GM19351 (cell line): ENCODE data around the gene HOXD10.

Experiments
- ATAC-seq: cut with Tn5 transposase; IDR thresholded peaks from one replicate; pipeline ENCODE4 v1.9.1; 2021; ENCODE audit warnings: mild to moderate bottlenecking, moderate library complexity; ENCODE audit not compliant: unreplicated experiment

HOXD10 gene

DNA sequence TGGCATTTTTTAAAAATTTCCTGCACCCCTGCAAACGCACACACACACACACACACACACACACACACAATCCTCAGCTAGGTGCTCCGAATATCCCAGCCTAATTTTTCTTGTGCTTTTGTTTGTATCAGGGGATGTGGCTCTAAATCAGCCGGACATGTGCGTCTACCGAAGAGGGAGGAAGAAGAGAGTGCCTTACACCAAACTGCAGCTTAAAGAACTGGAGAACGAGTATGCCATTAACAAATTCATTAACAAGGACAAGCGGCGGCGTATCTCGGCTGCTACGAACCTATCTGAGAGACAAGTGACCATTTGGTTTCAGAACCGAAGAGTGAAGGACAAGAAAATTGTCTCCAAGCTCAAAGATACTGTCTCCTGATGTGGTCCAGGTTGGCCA, 22.2 kb upstream of the HOXD10 start:
- no peak for ATAC-seq

DNA sequence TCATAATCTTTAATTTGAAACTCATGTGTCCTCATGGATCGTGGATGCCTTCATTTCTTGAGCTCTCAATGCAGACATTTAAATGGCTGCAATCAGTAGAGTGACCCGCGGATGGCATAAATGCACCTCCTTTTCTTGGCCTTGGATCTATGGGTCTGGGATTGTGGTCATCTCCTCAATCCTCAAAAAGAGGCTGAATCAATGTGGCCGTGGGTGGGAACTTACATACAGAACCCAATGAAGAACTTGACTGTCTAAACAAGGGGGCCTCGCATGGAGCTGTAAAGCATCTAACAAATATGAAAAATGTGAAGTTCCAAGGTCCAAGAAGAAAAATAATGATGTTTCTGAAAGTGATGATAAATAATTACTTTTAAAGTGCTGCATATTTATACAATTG, 21.2 kb upstream of the HOXD10 start:
- no peak for ATAC-seq

DNA sequence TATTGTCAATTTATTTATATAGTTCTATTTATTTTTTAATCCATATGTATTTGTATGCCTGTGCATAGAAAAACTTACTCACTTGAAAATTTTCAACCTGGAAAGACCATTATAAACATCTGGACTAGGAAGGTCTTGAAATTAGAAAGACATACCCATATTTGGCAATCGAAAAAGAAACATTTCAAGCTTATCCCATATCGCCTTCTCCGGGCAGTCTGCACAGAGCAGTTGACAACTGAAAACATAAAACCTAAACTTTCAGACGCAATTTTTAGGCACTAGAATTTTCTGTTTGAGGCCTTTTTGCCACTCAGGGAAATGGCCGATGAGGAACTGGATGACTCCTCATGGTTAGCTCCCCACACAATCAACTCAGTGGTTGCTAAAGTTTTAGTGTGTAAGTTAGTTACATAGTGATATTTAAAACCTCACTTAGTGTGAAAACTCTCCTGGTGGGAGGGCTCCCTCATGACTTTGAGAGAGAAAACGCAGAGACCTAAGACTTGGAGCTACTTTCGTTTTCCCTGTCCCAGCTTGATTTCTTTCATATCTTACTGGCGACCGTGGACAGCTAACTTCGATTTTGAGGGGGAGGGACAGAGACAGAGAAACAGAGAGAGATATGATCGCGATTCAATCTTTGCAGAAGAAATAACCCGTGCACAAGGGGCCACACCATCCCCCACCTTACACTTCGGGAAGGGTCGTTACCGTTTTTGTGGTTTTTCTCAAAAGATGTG, 20.2 kb upstream of the HOXD10 start:
- ATAC-seq = no peak

DNA sequence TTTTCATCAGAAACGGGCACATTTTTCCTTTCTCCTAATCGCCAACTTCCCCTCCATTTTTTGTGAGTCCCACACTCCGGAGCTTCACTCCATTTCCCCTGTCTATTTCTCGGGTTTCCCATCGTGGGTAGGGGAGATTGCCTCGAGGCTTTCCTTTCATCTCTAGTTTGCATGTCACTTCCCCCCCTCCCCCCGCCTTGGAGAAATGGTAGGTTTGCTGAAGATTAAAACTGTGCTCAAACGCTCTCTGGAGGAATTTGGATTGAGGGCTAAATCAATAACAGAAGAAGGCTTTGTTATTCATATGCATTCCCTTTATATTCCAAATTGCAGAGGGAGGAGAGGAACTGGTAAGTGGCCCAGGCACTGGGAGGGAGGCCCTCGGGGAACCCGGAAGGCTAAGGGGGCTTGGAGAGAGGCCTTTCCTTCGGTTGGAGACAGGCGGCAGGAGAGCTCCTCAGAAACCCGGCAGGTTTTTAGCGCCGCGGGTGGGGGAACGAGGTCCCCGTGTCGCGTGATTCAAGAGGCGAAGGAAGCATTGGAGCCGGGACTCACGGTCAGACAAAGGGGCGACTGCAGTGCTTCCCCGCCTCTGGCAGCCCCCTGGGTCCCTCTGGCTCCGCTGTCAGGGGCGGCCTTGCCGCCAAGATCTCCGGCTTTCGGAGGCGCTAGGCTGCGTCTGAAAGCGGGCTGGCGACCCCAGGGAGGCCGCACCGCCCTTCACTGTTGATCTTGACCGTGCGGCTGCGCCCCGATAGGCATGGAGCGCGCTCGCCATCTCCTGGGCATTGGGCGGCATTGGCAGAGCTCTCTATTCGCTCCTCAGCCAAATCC, 19.4 kb upstream of the HOXD10 start:
- peak; percentile 91 for ATAC-seq

DNA sequence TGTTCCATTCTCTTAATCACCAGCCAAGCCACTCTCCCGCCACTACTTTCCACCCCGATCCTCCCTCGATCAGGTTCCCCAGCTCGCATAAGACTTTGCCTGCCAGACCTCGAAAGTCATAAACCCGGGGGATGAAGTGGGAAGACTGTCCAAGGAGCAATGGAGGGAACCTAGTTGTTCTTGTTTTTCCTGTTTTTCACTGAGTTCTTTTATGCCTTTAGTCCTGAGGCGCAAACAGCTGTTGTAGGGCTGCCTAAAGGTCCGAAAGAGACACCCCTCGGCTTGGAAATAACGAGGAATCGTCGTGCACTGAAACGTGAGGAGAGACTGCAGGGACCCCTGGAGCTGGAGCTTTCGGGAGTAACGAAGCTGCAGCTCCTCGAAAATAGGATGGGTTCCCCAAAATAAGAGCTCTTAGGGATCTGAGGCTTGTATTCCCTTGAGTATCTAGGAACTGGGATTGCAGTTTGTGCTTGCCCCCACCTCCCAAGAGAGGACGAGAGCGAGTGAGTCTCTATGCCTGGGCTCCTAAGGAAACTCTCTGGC, 18.7 kb upstream of the HOXD10 start:
- no peak for ATAC-seq

DNA sequence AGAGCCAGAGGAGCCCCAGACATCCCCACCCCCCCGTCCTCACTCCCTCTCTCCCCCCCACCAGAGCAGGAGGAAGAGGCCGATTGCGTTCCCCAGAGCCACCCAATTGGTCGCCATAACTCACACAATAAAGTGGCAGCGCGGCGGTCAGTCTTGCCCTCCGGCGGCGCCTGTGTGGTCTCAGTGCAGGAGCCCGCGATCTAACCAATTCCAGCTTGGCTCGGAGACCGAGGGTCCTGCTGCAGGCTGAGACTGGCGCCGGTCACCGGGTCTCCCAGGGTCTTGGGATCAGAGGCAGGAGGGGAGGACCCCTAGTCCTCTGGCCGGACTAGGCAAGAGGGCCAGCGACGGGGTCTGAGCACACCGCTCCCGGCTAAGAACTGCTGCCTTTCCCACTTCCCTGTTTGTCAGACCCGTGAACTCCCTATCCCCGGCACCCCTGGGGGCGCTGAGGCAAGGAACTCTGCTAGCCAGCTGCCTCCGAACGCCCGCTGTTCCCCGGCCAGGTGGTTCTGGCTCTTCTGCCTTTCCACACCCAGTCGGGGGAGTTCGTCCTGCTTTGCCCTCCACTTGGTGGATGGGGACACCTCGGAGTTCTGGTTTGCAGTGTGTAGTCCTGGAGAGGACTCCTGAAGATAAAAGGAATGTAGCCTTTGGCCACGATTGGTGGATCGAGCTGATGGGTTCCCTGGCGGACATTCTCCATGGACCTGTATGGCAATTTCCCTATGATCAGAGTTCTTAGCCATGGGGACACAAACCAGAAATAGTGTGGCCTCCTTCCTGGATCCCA, 18.0 kb upstream of the HOXD10 start:
- no peak for ATAC-seq

DNA sequence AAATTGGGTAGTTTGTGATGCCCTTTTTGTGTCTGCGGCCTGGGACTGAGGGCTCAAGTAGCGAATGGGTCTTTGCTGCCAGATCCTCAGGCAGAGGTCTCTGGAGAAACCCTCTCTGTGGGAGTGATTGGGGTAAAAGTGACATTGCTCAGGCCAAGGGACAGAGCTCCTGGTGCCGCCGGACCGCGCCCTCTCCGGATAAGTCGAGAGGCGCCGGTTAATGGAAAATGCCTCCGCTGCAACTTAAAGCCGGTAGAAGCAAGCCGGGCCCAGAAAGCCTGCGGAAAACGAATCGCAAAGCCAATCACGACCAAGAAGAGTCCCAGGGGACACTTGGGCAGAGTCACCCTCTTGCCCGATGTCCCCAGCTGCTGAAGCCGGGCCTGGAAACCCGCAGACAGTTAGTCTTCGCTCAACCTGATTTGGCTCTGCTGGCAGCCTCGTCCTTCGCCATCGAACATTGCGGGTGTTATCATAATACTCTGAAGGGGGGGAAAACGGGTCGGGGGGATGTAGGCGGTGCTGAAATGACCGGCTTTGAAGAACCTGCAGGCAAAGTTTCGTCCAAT, 17.3 kb upstream of the HOXD10 start:
- ATAC-seq = no peak

DNA sequence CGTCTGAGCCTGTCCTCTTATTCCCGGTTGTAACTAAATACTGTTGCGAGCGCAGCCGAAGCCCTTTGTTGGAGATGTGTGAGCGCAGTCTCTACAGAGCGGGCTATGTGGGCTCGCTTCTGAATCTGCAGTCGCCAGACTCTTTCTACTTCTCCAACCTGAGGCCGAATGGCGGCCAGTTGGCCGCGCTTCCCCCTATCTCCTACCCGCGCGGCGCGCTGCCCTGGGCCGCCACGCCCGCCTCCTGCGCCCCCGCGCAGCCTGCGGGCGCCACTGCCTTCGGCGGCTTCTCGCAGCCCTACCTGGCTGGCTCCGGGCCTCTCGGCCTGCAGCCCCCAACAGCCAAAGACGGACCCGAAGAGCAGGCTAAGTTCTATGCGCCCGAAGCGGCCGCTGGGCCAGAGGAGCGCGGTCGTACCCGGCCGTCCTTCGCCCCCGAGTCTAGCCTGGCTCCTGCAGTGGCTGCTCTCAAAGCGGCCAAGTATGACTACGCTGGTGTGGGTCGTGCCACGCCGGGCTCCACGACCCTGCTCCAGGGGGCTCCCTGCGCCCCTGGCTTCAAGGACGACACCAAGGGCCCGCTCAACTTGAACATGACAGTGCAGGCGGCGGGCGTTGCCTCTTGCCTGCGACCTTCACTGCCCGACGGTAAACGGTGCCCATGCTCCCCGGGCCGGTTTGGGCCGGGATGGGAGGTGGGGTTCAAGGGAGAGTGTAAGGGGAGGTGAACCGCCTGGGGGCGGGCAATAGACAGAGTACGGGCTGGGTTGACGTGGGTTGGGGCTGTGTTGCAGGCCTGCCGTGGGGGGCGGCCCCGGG, 16.6 kb upstream of the HOXD10 start, which contains the start of gene HOXD12:
TSS of gene HOXD12 (plus strand) at position 68 of the 819 bp plus-strand sequence. CDS start at position 75, 7 bp downstream.
- no peak for ATAC-seq

DNA sequence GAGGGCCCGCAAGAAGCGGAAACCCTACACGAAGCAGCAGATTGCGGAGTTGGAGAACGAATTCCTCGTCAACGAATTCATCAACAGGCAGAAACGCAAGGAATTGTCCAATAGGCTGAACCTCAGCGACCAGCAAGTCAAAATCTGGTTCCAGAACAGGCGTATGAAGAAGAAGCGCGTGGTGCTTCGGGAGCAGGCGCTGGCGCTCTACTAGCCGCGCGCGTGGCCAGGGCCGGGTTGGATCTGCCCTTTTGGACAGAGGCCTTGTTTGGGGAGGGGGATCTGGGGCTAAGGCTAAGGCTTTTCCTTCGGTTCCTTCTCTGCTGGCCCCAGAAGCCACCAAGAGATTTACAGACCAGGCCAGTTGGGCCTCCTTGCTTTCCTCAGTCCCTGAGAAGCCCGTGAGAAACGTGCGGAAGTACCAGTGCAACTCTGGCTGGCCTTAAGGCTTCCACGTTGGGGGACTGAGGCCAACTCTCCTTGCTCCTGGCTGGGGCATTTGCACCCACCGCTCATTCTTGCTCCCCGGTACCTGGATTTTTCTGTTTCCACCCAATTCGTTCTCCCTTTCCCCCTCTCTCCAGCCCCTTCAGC, 15.9 kb upstream of the HOXD10 start:
- ATAC-seq = no peak

DNA sequence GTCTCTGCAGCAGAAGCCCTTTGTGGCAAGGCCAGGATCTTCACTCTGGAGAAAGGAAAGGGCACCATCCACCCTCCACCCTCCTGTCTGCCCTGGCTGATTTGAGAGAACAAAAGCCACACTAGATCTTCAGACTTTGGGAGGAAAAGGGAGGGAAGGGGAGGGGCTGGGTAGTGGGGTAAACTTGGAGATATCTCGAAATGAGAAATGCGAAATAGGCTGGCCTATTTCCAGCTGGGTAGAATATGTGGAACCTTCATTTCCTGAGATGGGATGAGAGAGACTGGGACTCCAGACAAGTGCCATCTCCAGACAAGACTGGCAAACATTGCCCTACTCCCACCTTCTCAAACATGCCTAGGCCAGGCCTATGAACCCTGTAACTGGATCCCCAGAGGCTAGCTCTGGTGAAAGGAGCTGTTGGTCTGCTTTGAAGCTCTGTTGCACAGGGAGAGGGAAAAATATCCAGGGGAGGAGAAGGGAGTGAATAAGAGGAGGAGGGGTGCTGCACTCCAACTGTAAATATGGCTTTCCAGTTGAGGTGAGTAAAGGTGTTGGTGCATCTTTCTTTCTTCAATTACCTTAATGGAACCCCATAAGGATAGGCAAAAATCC, 15.3 kb upstream of the HOXD10 start:
- ATAC-seq = no peak

DNA sequence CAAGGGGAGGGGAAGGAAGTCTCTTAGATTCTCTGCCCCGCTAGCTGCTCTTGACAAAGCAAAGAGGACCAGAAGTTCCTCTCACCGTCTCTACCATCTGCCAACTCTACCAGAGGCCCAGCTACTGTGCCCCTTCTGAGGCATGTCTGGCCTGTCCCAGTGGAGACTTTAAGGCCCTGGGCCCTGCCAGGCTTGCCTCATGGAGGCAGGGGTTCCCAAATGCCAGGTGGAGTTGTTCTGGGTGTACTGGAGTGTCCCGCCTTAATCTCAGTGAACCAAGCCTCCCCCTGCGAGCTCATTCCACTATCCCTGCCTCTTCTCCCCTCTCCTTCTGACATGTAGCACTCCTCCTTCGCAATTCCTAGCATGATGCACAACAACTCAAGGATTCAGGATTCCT, 14.7 kb upstream of the HOXD10 start:
- ATAC-seq = no peak

DNA sequence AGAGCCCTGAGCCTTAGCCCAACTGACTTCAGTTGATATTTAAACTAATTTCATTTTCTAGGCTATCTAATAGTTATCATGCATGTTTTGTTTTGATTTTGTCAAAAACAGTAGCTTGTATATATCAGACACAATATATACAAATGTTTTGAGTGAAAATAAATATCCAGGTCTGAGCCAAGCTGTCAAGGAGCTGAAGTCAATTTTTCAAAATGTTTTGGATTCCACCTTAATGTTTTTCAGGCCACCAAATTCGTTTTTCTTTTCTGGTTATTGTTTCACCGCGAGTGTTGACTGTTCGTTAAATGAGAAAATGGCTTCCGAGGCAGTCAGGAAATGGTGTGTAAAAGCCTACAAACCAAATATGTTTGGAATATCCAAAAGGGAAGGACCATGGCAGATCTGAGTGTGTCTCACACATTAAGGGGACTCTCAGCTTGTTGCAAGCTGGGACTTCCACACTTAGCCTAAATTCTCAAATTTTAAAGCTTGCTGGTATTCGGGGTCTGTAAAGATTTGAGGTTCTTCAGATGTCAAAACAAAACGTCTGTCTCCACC, 14.2 kb upstream of the HOXD10 start:
- ATAC-seq = no peak

DNA sequence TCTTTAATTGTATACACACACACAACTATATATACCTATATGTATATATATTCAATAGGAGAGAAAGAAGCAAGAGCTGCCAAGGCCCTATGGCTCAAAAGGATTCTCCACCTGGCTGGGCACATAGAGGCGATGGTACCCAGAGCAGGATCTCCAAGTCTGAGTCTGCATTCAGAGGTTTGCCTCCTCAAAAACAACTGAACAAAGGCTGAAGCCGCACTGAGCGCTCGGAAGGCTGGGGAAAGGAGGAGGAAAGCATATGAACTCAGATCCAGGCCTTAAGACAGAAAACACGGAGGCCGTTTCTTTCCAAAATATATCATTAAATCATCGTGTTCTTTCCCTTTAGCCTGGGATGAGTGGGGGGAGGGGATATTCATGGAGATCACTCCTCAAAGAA, 13.4 kb upstream of the HOXD10 start:
- ATAC-seq = no peak

DNA sequence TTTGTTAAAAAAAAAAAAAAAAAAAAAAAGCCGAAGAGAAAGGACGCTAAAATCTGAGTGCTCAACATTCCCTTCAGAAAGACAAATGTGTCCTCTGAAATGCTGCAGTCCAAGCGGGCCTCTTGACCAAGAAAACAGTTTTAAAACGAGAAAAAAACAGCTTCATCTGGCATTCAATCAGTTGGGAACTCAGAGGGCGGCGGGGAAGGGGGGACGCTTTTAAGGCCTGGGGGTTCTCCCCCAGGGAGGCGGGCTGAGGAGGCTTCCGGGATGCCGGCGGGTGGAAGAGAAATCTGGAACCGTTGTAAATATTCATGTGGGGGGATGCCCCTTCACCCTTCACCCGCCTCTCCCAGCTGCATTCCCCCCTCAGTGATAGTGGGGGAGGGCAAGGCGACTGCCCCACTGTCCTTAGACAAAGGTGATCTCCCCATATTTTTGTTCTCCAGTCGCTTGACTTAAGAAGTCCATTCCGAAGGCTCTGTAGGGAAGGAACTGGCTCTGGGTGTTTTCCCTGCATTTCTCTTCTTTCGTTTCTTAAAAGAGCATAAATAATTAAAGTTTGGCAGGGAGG, 12.7 kb upstream of the HOXD10 start:
- no peak for ATAC-seq

DNA sequence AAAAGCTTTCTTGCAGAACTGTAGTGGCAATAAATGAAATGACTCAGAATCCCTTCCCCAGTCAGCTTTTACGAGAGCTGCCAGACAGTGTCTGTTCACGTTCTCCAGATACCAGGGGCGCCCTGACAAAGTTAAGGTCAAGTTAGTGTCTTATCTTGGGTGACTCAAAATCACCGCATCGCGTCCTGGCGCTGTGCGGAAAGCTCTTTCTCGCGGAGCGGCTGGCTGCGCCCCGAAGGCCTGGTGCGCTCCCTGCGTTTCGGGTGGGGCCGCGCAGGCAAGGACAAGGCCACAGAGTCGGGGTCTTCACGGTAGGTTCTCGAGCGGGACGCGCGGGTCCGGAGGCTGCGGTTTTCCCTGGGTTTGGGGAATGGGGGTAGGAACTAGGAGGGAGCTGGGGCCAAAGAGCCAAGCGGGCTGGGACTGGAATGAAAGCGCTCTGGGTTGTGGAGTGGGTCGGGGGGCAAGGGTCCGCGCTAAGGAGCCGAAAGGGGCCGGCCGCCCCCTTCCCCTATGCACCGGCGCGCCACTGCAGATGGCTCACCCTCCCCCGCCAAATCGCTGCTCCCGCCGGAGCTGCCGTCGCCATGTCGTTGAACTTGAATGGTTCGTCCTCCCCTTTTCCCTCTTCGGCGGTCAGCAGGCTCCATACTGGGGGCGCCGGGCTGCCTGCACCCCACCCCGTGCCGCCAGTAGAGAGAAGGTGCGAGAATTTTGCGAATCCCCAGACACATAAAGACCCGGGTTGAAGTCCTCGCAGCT, 12.1 kb upstream of the HOXD10 start:
- no peak for ATAC-seq

DNA sequence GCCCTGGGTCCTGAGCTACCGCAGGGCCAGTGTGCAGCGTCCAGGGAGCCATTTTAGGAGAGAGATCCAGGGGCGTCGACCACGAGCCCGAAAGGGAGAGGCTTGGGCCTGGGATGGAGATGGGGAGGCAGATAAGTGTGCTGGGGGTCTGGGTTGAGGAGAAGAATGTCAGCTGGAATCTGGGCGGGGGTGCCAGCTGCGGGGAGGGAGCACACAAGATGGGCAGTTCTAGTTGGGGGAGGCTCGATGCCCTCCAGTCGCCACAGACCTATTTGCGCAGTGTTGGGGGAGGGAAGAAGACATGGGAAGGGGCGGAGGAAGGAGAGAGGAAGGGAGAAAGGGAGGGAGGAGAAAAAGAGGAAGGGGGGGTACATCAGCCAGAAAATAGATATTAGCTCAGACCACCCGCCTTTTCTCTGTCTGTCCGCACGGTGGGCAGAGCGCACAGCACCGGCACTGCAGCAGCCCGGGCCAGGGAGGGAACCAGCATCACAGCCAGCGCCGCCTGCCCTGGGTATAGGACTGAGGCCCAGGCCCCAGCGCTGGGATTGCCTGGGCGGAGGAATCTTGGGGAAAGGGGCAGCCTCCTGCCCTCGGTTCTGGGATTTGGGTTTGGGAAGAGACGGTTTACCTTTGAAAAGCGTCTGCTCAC, 11.4 kb upstream of the HOXD10 start:
- ATAC-seq = no peak
